Measurements from ENCODE around the gene PLXNA4.

The PLXNA4 gene

GRCh38 chr7:132160611-132161532 lies 415.4 kb downstream of the PLXNA4 start:
- DNase-seq: no peak

- DNase-seq: no peak
Measured at GRCh38 chr7:132158841-132159240, 417.4 kb downstream of the PLXNA4 start.

GRCh38 chr7:132158166-132158565 lies 418.1 kb downstream of the PLXNA4 start:
- DNase-seq: no peak

GRCh38 chr7:132155715-132156114 lies 420.6 kb downstream of the PLXNA4 start:
- DNase-seq: no peak

GRCh38 chr7:132154695-132155471 lies 421.4 kb downstream of the PLXNA4 start:
- DNase-seq: no peak

GRCh38 chr7:132154248-132154647 lies 422.0 kb downstream of the PLXNA4 start:
- DNase-seq: no peak

- DNase-seq: no peak
Measured at GRCh38 chr7:132152131-132152889, 424.0 kb downstream of the PLXNA4 start.

- DNase-seq: no peak
Measured at GRCh38 chr7:132150711-132151110, 425.6 kb downstream of the PLXNA4 start.

- DNase-seq: no peak
Measured at GRCh38 chr7:132149436-132150304, 426.6 kb downstream of the PLXNA4 start.

- DNase-seq: no peak
Measured at GRCh38 chr7:132148876-132149275, 427.4 kb downstream of the PLXNA4 start.

- DNase-seq: no peak
Measured at GRCh38 chr7:132145466-132145865, 430.8 kb downstream of the PLXNA4 start.

GRCh38 chr7:132145063-132145462 lies 431.2 kb downstream of the PLXNA4 start:
- no peak for DNase-seq

- no peak for DNase-seq
Measured at GRCh38 chr7:132142006-132142405, 434.3 kb downstream of the PLXNA4 start.

- DNase-seq: no peak
Measured at GRCh38 chr7:132141109-132141508, 435.2 kb downstream of the PLXNA4 start.

GRCh38 chr7:132140341-132140740 lies 435.9 kb downstream of the PLXNA4 start:
- no peak for DNase-seq

- DNase-seq: no peak
Measured at GRCh38 chr7:132138817-132139216, 437.5 kb downstream of the PLXNA4 start.

- DNase-seq: no peak
Measured at GRCh38 chr7:132137681-132138080, 438.6 kb downstream of the PLXNA4 start.

GRCh38 chr7:132135746-132136385 lies 440.4 kb downstream of the PLXNA4 start:
- DNase-seq: no peak

GRCh38 chr7:132134814-132135445 lies 441.3 kb downstream of the PLXNA4 start:
- no peak for DNase-seq

- no peak for DNase-seq
Measured at GRCh38 chr7:132133501-132133900, 442.8 kb downstream of the PLXNA4 start.

GRCh38 chr7:132131196-132131595 lies 445.1 kb downstream of the PLXNA4 start:
- DNase-seq: no peak

All from activated CD4-positive, alpha-beta T cell treated with anti-CD3 and anti-CD28 coated beads for 1 hour (primary cell).